ENCODE results near the gene RBM42.

The RBM42 gene

GRCh38 chr19:35623327-35624010 is 5.4 kb upstream of the RBM42 start:
- no peak for DNase-seq
- H3K4me1 ChIP-seq: no peaks in the 10 kb centered on the region
- no peak for TF ChIP-seq CTCF (IDR thresholded peaks at IDR 0.05; ENCODE audit: low read depth, low read length)

GRCh38 chr19:35628264-35628564 is 622 bp upstream of the RBM42 start:
- no peaks in the 10 kb centered on the region for H3K9me3 ChIP-seq
- no peak for DNase-seq
- H3K27me3 ChIP-seq: no peaks in the 10 kb centered on the region
- peaks cover 11% of the 10 kb centered on the region for H3K36me3 ChIP-seq
- H3K4me3 ChIP-seq (ENCODE audit: low read depth, low read length): peak overlapping the region; percentile 97
- TF ChIP-seq CTCF (IDR thresholded peaks at IDR 0.05; ENCODE audit: low read depth, low read length): no peak
- H3K4me1 ChIP-seq: no peaks in the 10 kb centered on the region

More at GRCh38 chr19:35623327-35624010, 5.4 kb upstream of the RBM42 start:
- H3K4me3 ChIP-seq (ENCODE audit: low read depth, low read length): no peak overlapping the region
- H3K9me3 ChIP-seq: no peaks in the 10 kb centered on the region
- H3K27me3 ChIP-seq: no peaks in the 10 kb centered on the region
- no peaks in the 10 kb centered on the region for H3K36me3 ChIP-seq

GRCh38 chr19:35629332-35629633 is 447 bp downstream of the RBM42 start:
- DNase-seq: no peak
- Histone ChIP-seq H3K27me3 (no peaks in the 10 kb centered on the region), H3K4me1 (no peaks in the 10 kb centered on the region), H3K9me3 (no peaks in the 10 kb centered on the region), H3K4me3 (ENCODE audit: low read depth, low read length) (peak overlapping the region; percentile 97), H3K36me3 (peaks cover 11% of the 10 kb centered on the region)
- TF ChIP-seq CTCF (IDR thresholded peaks at IDR 0.05; ENCODE audit: low read depth, low read length): no peak

- peaks cover 25% of the 10 kb centered on the region for H3K36me3 ChIP-seq
- no peaks in the 10 kb centered on the region for H3K9me3 ChIP-seq
- TF ChIP-seq CTCF (IDR thresholded peaks at IDR 0.05; ENCODE audit: low read depth, low read length): no peak
- H3K4me1 ChIP-seq: no peaks in the 10 kb centered on the region
- H3K27me3 ChIP-seq: no peaks in the 10 kb centered on the region
- no peak for DNase-seq
- no peak overlapping the region for H3K4me3 ChIP-seq (ENCODE audit: low read depth, low read length)
Observed at GRCh38 chr19:35633727-35634440, 5.0 kb downstream of the RBM42 start.

GRCh38 chr19:35636651-35637050 is 7.8 kb downstream of the RBM42 start:
- no peak for TF ChIP-seq CTCF (IDR thresholded peaks at IDR 0.05; ENCODE audit: low read depth, low read length)
- H3K4me3 ChIP-seq (ENCODE audit: low read depth, low read length): no peak overlapping the region
- no peaks in the 10 kb centered on the region for H3K9me3 ChIP-seq
- peaks cover 14% of the 10 kb centered on the region for H3K36me3 ChIP-seq
- H3K27me3 ChIP-seq: no peaks in the 10 kb centered on the region
- H3K4me1 ChIP-seq: no peaks in the 10 kb centered on the region
- DNase-seq: no peak

- H3K4me1 ChIP-seq: peaks cover 4% of the 10 kb centered on the region; the same call in 1 of the 2 replicates
- DNase-seq: no peak
- H3K27me3 ChIP-seq: no peaks in the 10 kb centered on the region
- peaks cover 14% of the 10 kb centered on the region for H3K36me3 ChIP-seq
- no peak for TF ChIP-seq CTCF (IDR thresholded peaks at IDR 0.05; ENCODE audit: low read depth, low read length)
- H3K9me3 ChIP-seq: no peaks in the 10 kb centered on the region
- H3K4me3 ChIP-seq (ENCODE audit: low read depth, low read length): no peak overlapping the region
Observed at GRCh38 chr19:35637165-35637564, 8.3 kb downstream of the RBM42 start.
